HTR-8/SVneo (cell line): ENCODE measurements around the gene SLC22A12.
"Not testable (repeated sequence)": the region's sequence is repeated elsewhere in the genome, so short reads cannot be mapped to it uniquely, and the experiment has no call there.

Source experiments
- DNase-seq: peaks from one replicate; pipeline ENCODE4 v3.0.0; 2011; ENCODE audit warnings: low spot score, mixed read lengths; ENCODE audit not compliant: insufficient read length
- FAIRE-seq: peaks from 2 replicates; lab custom pipeline; 2011; peaks lifted over from hg19 to GRCh38; lab: Jason Lieb, UNC

Gene SLC22A12

DNA sequence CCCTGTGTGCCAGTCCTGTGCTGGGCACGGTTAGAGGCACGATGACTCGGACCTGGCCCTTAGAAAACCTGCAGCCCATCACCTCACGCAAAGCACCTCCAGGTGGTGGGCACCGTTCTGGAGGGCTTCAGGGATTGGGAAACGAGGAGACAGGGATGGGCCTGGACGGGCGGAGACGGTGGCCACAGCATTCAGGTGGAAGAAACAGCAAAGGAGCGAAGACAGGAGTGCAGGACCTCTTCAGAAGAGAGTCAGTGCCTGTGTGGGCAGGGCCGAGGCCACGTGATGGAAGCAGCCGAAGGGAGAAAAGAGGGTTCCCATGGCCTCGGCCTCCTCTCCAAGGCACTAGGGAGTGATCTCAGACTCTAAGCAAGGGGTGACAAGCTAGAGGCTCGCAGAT lies 8.1 kb upstream of the SLC22A12 start:
- no peak for FAIRE-seq

DNA sequence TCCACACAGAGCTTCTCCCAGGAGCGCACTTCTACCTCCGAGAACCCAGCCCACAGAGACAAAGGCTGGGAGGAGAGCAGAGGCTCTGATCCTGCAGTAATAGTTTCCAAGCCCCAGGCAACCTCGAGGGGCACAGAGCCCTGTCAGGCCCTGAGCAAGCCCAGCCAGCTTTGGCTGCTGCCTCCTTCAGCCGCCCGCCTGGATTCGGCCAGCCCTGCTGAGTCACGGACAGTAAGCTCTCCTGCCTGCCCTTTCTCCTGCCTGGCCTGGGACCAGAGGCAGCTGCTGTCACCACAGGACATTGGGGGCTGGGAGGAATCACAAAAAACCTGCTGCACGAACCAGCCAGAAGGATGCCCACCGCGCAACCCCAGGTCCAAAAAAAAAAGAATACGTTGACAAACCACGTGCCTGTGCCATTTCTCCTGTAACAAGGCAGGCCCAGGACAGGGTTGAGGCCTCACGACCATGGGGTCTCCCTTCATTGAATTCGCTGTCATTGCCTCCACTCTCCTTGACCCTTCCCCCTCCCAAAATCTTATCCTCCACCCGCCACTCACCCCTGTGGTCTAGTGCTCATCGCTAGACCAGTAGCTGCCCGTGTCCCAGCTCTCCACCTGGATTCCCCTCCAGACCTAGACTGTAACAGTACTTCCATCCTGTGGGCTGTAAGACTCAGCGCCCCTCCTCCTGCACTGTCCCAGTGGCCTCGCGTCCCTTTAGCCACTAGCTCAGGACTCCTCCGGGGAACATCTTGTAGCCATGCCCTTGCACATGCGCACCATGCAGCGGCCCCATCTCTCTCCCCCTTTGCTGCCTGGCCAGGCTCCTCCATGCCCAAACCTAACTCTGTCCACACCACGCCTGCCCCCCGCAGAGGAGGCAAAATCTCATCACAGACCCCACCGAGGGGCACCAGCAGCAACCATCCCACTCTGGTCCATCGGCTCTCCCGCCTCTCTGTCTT lies 7.4 kb upstream of the SLC22A12 start:
- FAIRE-seq (no peak), DNase-seq (no peak)

More for the DNA sequence above, 8.1 kb upstream of the SLC22A12 start:
- no peak for DNase-seq

DNA sequence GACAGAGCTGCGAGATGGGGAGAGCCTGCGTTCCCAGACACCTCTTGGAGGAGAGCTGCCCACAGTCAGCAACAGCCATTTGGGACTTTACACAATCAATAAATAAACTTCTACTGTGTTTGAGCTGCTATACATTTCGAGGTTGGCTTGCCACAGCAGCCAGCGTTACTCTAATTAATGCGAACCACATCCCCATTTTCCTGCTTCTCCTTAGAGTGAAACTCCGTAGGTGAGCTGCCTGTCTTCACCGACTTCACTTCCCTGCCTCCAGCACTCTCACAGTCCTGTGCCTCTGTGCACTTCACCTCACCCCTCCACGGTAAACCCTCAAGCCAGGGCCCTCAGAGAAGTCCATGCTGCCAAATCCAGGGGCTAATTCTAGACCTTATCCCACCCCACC lies 5.9 kb upstream of the SLC22A12 start:
- DNase-seq (no peak), FAIRE-seq (no peak)

DNA sequence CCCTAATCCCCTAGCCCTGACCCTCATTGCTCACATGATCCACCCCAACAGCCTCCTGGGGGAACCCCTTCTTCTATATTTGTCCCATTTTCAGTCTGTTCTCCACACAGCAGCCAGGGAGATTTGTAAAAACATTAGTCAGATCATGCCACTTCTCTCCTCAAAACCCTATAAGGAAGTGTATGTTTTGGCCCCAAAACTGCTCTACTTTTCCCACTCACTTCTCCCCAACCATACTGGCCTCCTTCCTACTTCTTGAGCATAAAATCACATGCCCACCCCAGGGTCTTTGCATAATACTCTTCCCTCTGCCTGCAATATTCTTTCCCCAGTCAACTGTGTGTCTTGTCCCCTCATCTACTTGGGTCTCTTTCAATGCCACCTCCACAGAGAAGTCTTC lies 4.7 kb upstream of the SLC22A12 start:
- DNase-seq = no peak
- FAIRE-seq = no peak

DNA sequence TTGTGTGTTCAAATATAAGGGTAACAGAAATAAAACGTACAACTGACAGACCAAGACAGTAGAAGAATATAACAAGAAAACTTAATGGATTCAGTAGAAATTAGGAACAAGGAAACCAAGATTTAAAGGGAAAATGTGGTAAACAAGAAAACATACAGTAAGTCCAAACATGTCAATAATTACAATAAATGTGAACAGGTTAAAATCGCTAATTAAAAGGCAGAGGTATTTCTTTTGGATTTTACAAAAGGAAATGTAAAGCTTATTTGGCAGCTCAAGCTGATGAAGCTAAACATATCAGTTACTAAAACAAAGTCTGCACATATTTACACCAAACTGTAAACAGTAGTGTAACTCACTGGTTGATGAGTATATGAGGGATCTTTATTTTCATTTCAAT lies 2.3 kb upstream of the SLC22A12 start:
- no peak for FAIRE-seq
- DNase-seq = no peak

DNA sequence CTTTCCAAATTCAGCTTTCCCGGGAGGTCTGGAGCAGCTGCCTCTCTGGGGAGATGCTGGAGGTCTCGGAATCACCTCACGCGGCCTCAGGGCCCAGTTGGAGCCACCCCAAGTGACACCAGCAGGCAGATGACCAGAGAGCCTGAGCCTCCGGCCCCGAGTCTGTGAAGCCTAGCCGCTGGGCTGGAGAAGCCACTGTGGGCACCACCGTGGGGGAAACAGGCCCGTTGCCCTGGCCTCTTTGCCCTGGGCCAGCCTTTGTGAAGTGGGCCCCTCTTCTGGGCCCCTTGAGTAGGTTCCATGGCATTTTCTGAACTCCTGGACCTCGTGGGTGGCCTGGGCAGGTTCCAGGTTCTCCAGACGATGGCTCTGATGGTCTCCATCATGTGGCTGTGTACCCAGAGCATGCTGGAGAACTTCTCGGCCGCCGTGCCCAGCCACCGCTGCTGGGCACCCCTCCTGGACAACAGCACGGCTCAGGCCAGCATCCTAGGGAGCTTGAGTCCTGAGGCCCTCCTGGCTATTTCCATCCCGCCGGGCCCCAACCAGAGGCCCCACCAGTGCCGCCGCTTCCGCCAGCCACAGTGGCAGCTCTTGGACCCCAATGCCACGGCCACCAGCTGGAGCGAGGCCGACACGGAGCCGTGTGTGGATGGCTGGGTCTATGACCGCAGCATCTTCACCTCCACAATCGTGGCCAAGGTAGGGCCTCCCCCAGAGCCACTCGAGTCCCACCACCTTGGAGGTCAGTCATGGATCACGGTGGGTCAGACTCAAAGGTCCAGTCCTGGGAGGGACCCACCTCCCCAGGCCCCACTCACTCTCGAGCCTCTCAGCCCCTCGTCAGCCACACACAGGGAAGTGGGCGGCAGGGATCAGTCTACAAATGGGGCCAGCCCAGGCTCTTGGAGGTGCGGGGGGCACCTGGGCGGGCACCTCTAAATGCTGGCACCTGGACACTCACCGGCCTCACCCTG lies 525 bp downstream of the SLC22A12 start:
- FAIRE-seq (no peak), DNase-seq (no peak)

DNA sequence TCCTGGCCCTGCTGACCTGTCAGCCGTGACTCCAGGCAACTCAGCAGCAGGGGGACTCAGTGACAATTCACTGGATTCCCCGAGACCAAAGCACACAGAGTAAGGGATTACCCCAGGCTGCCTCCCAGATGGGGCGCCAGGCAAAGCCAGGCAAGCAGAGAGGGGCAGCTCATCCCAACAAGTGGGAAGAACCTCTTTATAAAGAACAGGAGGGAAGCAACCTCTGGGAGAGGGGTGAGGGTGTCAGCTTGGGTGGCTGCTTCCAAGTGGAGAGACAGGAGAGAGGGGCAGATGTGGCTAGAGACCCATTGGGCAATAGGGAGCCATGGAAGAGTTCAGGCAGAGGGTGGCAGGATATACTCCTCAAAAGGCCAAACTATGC lies 1.2 kb downstream of the SLC22A12 start:
- FAIRE-seq = no peak
- DNase-seq = no peak

DNA sequence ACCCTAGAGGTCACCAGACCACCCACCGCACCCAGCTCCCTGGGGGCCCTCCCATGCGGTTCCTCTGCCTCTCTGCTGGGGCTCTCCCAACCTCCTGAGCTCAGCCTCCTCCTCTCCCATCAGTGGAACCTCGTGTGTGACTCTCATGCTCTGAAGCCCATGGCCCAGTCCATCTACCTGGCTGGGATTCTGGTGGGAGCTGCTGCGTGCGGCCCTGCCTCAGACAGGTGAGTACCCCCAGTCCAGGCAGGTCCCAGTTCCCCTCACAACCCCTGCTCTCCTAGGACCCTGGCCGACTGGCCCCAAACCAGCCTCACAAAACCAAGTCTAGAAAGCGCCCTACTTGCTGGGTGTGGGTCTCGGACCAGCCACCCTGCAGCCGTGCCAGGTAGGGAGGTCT lies 1.6 kb downstream of the SLC22A12 start:
- FAIRE-seq (no peak), DNase-seq (no peak)

DNA sequence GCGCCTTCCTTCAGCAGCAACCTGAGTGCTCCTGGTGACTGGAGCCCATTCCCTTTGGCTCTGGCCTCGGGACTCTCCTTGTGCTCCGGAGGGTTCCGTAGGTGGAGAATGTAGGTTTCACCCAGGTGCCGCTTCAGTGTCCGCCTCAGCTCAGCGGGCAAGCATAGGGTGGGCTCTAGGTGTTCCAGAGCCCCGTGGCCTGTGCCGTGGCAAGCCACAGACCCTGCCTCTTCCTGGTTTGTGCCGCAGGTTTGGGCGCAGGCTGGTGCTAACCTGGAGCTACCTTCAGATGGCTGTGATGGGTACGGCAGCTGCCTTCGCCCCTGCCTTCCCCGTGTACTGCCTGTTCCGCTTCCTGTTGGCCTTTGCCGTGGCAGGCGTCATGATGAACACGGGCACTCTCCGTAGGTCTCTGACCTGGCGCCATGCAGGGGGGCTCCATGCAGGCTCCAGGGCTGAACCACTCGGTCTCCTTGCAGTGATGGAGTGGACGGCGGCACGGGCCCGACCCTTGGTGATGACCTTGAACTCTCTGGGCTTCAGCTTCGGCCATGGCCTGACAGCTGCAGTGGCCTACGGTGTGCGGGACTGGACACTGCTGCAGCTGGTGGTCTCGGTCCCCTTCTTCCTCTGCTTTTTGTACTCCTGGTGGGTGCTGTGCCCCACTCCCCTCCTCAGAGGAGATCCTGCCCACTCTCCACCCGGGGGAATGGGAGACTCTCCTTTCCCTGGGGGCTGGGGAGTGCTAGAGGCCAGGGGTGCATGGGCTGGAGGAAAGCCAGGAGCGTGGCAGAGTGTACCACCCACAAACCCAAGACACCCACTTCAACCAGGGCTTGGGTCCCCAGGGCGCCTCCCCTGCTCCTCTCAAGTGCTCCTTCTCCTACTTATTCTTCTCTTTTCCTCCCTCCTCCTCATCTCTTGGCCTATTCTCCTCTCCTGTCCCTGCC lies 2.4 kb downstream of the SLC22A12 start:
- DNase-seq = no peak
- no peak for FAIRE-seq

DNA sequence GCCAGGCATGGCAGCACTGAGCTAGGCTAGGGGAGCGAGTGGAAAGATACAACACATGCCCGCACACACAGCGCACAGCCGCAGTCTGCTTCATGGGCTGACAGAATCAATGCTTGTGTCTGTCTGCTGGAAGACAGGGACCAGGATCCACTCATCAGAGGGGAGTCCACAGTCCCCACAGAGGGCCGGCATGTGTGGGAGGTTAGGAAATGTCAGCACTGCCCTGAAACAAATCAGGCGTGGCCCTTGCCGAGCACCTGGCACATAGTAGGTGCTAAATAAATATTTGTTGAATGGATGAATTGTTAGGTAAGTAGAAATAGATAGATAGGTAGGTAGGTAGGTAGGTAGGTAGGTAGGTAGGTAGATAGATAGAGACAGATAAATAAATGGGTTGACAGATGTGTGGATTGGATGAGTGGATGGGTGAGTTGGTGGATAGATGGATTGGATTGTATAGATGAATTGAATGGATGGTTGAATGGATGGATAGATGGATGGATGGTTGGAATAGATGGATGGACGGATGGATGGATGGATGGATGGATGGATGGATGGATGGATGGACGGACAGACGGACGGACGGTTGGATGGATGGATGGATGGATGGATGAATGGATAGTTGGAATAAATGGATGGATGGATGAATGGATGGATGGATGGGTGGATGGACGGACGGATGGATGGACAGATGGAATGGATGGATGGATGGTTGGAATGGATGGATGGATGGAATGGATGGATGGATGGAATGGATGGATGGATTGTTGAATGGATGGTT lies 3.3 kb downstream of the SLC22A12 start:
- FAIRE-seq (peak; percentile 55), DNase-seq (no peak)

DNA sequence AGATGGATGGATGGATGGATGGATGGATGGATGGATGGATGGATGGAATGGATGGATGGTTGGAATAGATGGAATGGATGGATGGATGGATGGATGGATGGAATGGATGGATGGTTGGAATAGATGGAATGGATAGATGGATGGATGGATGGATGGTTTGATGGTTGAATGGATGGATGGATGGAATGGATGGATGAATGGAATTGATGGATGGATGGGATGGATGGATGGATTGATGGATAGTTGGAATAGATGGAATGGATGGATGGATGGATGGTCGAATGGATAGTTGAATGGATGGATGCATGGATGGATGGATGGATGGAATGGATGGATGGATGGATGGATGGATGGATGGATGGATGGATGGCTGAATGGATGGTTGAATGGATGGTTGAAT lies 4.9 kb downstream of the SLC22A12 start:
- not testable (repeated sequence) for DNase-seq
- peak; percentile 83 for FAIRE-seq

DNA sequence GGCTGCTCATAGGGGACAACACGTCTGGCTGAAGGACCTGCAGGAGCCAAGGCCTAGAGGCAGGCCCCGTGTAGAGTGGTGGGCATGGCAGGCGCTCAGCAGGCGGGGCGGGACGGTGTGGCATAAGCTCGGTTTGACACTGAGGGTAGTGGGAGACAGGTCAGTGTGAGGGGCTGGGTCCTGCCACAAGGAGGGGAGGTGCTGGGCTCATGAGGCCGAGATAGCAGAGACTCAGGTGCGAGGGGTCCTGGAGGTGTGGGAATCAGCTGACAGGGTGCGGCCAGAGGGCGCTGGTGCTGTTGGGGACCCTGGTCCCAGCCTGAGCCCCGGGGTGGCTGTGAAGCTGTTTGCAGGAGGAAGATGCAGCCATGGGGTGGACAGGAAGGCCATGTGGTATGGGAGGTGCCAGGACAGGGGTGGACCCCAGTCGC lies 6.7 kb downstream of the SLC22A12 start:
- FAIRE-seq = no peak
- no peak for DNase-seq

DNA sequence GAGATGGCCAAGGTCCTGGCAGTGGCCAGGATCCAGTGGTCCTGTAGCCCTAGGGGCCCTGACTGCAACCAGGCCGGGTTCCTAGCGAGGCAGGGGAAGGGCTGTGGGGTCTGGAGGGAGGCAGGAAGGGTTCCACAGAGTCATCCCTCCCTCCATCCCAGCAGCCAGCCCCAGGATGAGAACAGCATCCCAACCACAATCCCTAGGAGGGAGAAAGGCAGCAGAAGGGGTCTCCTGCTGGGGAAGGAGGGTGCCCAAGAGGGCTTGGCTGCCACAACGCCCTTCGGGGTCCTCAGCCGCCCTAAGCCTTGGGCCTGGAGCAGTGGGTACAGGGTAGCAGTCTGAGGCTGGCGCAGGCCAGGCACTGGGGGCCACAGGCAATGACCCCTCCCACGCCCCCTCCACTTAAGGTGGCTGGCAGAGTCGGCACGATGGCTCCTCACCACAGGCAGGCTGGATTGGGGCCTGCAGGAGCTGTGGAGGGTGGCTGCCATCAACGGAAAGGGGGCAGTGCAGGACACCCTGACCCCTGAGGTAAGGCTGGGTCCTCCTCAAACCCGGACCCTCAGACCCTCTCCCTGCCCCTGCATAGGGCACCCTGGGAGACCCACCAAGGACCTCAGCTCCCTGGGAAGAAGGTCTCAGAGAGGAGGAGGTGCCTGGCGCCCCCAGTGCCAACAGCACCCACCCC lies 7.2 kb downstream of the SLC22A12 start:
- DNase-seq = no peak
- no peak for FAIRE-seq

DNA sequence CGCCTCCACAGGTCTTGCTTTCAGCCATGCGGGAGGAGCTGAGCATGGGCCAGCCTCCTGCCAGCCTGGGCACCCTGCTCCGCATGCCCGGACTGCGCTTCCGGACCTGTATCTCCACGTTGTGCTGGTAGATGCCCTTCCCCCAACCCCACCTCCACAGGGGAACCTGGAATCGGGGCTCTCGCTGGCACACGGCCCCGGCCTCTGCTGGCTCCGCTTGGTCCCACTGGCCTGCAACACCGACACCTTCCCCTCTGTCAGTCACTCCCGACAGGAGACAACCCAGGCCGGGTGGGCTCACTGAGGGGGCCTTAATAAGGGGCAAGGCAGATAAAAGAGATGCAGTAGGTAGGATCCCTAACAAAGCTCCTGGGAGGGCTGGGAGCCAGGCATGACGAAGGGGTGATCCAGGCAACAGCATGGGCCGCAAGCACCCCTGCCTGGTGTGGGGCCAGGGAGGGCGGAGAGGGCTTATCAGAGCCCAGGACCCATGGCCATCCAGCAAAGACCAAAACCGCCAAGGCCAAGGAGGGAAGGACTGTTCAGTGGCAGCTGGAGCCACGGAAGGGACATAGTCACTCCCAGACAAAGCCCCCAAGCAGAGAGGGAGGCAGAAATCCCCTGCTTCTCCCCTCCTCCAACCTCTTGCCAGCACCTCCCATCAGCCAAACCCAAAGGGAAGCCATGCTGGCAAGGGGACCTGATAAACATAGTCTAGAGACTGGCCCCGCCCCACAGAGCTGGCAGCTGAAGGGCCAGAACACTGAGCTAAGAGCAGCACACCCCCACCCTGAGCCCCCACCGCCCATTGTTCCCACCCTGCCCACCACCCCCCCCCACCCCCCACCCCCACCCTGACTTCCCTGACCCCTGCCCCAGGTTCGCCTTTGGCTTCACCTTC lies 8.0 kb downstream of the SLC22A12 start:
- no peak for DNase-seq
- no peak for FAIRE-seq

DNA sequence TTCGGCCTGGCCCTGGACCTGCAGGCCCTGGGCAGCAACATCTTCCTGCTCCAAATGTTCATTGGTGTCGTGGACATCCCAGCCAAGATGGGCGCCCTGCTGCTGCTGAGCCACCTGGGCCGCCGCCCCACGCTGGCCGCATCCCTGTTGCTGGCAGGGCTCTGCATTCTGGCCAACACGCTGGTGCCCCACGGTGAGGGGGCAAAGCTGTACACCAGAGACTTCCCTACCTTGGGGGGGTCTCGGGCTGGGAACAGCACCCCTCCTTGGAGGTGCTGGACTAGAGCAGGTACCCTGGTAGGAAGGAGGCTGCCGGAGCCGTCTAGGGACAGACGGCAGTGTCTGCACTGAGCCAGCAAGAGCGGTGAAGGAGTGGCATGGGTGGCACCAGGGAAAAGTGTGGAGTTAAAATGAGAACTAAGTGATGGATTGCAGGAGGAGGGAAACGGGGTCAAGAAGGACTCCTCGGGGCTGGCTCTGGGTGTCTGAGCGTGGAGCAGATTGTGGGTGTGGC lies 8.7 kb downstream of the SLC22A12 start:
- no peak for FAIRE-seq
- DNase-seq = no peak

DNA sequence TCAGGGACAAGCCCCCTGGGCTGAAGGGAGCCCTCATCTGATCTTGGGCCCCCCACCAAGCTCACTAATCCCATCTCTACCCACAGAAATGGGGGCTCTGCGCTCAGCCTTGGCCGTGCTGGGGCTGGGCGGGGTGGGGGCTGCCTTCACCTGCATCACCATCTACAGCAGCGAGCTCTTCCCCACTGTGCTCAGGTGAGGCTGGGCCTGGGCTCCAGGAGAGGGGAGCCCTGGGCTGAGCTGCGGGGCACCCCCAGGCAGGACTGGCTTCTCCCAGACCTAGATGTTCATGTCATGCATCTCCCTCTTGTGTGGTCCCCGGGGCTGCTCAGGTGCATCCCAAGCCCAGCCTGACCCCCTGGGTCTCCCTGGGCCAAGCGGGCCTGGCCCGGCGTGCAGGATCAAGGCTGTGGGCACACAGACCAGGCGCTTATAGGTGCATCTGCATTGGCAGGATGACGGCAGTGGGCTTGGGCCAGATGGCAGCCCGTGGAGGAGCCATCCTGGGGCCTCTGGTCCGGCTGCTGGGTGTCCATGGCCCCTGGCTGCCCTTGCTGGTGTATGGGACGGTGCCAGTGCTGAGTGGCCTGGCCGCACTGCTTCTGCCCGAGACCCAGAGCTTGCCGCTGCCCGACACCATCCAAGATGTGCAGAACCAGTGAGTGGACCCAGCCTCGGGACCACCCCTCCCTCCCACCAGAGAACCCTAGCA lies 9.4 kb downstream of the SLC22A12 start:
- FAIRE-seq (no peak), DNase-seq (no peak)
